Endothelial cell of umbilical vein (primary cell): ENCODE data around the gene PTPRD. TPM values are rescaled to one million over a fixed set of nuclear protein-coding genes. Genes with fewer than 3 reads are reported as not detected.
A peak's percentile ranks its signal among the peaks of the same experiment; 100 is the strongest.

Experiments used
- BruUV-seq: library from RNA; stranded (reverse); fragments of 400-500 nt; replicated peaks from 2 replicates; lab custom pipeline; 2021; lab: Mats Ljungman, UMichigan
- CTCF ChIA-PET: fragments of 300-600, 350-600 bp; sonication (Branson Sonifier 250); formaldehyde crosslinking; loops from one replicate; lab custom pipeline; 2021; ENCODE audit warnings: antibody characterized with exemption, inconsistent platforms; lab: Charles Lee
- POLR2A ChIA-PET: fragments of 300-600, 350-600 bp; sonication (Branson Sonifier 250); formaldehyde crosslinking; loops from one replicate; lab custom pipeline; 2021; ENCODE audit warnings: antibody characterized with exemption, inconsistent platforms; lab: Charles Lee
- DNase-seq: peaks from one replicate; pipeline ENCODE4 v3.0.0-alpha.2; 2011; ENCODE audit warnings: low read depth, low spot score
- FAIRE-seq: peaks from 2 replicates; lab custom pipeline; 2011; peaks lifted over from hg19 to GRCh38; lab: Jason Lieb, UNC
- H2AFZ ChIP-seq: 2 replicates; pipeline ENCODE4 v1.6.0; 2012; ENCODE audit warnings: low read depth, low read length, control low read depth, inconsistent platforms
- H3K27ac ChIP-seq: 2 replicates; pipeline ENCODE4 v1.5.1; 2011; ENCODE audit warnings: low read depth, mild to moderate bottlenecking, control low read depth, low read length, moderate library complexity; ENCODE audit not compliant: insufficient read depth
- H3K27me3 ChIP-seq, 2 experiments: 2 replicates each; pipeline versions ENCODE4 v1.6.0 to v1.6.1; 2011; ENCODE audit warnings: low read length in 2 of 2, mixed read lengths in 1 of 2; ENCODE audit not compliant: control insufficient read depth in 2 of 2, insufficient read depth in 2 of 2
- H3K36me3 ChIP-seq, 2 experiments: 2 replicates in 1 of 2; 3 replicates in 1 of 2; pipeline ENCODE4 v1.5.1; 2011; ENCODE audit warnings: low read length in 2 of 2, mild to moderate bottlenecking in 1 of 2, moderate library complexity in 1 of 2; ENCODE audit not compliant: control insufficient read depth in 2 of 2, insufficient read depth in 2 of 2; ENCODE audit errors: extremely low read depth in 1 of 2
- H3K4me1 ChIP-seq: 3 replicates; pipeline ENCODE4 v1.5.1; 2011; ENCODE audit warnings: mild to moderate bottlenecking, low read length; ENCODE audit not compliant: control insufficient read depth, insufficient read depth; ENCODE audit errors: extremely low read depth
- H3K4me2 ChIP-seq: 2 replicates; pipeline ENCODE4 v1.6.1; 2011; ENCODE audit warnings: low read length, control low read depth, mixed read lengths; ENCODE audit not compliant: insufficient read depth
- H3K4me3 ChIP-seq, 3 experiments: fragments of 200-600 bp in 1 of 3; sonication (generic), shearing (Covaris generic) in 1 of 3; replicated peaks in 1 of 3; 2 replicates each; pipeline ENCODE4 v1.5.1; 2011 to 2016; ENCODE audit warnings: control low read depth in 3 of 3, low read length in 3 of 3, mild to moderate bottlenecking in 2 of 3, inconsistent platforms in 1 of 3, low read depth in 1 of 3, moderate library complexity in 1 of 3; ENCODE audit not compliant: insufficient read depth in 1 of 3
- H3K79me2 ChIP-seq: 2 replicates; pipeline ENCODE4 v1.6.0; 2012; ENCODE audit warnings: low read length, inconsistent platforms; ENCODE audit not compliant: control insufficient read depth, insufficient read depth
- H3K9ac ChIP-seq: replicated peaks from 2 replicates; pipeline ENCODE3; 2011; ENCODE audit warnings: low read length, control low read depth; ENCODE audit not compliant: insufficient read depth; ENCODE audit errors: extremely low read depth
- H3K9me1 ChIP-seq: replicated peaks from 3 replicates; pipeline ENCODE4 v1.6.0; 2011; ENCODE audit warnings: mild to moderate bottlenecking, low read length; ENCODE audit not compliant: control insufficient read depth, insufficient read depth; ENCODE audit errors: extremely low read depth
- H3K9me3 ChIP-seq: replicated peaks from 2 replicates; pipeline ENCODE4 v1.5.1; 2012; ENCODE audit warnings: low read length, inconsistent platforms; ENCODE audit not compliant: control insufficient read depth, insufficient read depth
- H4K20me1 ChIP-seq: replicated peaks from 2 replicates; pipeline ENCODE3; 2011; ENCODE audit warnings: mild to moderate bottlenecking, low read length; ENCODE audit not compliant: control insufficient read depth, insufficient read depth; ENCODE audit errors: extremely low read depth
- CTCF ChIP-seq, 2 donors: IDR thresholded peaks; 1 replicate in 1 of 2; 2 replicates in 1 of 2; pipeline ENCODE4 v1.5.1; 2011; ENCODE audit warnings: low read length in 2 of 2, mild to moderate bottlenecking in 2 of 2, moderate library complexity in 2 of 2, control low read depth in 1 of 2, inconsistent platforms in 1 of 2, low read depth in 1 of 2; ENCODE audit not compliant: insufficient read depth in 1 of 2; ENCODE audit errors: extremely low read depth in 1 of 2
- EZH2 ChIP-seq: IDR thresholded peaks from 2 replicates; pipeline ENCODE4 v1.6.1; 2012; ENCODE audit warnings: borderline replicate concordance, low read depth, mild to moderate bottlenecking, moderate library complexity, low read length, inconsistent platforms; ENCODE audit not compliant: severe bottlenecking
- FOS ChIP-seq: IDR thresholded peaks from 2 replicates; pipeline ENCODE4 v1.6.1; 2011; ENCODE audit warnings: mild to moderate bottlenecking, low read length, moderate library complexity, borderline replicate concordance; ENCODE audit not compliant: insufficient read depth
- GATA2 ChIP-seq: IDR thresholded peaks from 2 replicates; pipeline ENCODE4 v1.7.0; 2011; ENCODE audit warnings: low read depth, mild to moderate bottlenecking, moderate library complexity, mixed read lengths, low read length; ENCODE audit not compliant: insufficient read length, insufficient read depth
- JUN ChIP-seq: IDR thresholded peaks from 2 replicates; pipeline ENCODE4 v1.6.1; 2011; ENCODE audit warnings: borderline replicate concordance, low read depth; ENCODE audit not compliant: insufficient read length, insufficient read depth
- MAX ChIP-seq: IDR thresholded peaks from 2 replicates; pipeline ENCODE4 v1.6.1; 2011; ENCODE audit not compliant: insufficient read depth, insufficient read length
- MYC ChIP-seq: IDR thresholded peaks from one replicate; pipeline ENCODE4 v1.6.1; 2011; ENCODE audit warnings: mild to moderate bottlenecking, low read depth, low read length
- POLR2A ChIP-seq: IDR thresholded peaks from 2 replicates; pipeline ENCODE4 v1.6.1; 2012; ENCODE audit warnings: low read depth, mild to moderate bottlenecking, control low read depth, low read length
- POLR2AphosphoS5 ChIP-seq: IDR thresholded peaks from 2 replicates; pipeline ENCODE4 v1.6.1; 2012; ENCODE audit warnings: low read depth, mild to moderate bottlenecking, control low read depth, low read length, moderate library complexity; ENCODE audit not compliant: insufficient read depth
- dilution Hi-C: fragments of 300-500 bp; cut with MboI; formaldehyde crosslinking; loops from one replicate; pipeline ENCODE4 v1.15.0; 2019; ENCODE audit warnings: low sequenced_read_pairs; ENCODE audit not compliant: extremely low pct_ligation_motif_present
- intact Hi-C: fragments of 100-400 bp; cut with micrococcal nuclease; formaldehyde crosslinking; loops from one replicate; pipeline ENCODE4 v1.10.0; 2022
- polyA plus RNA-seq, 4 experiments: library from polyadenylated mRNA; depleted of rRNA in 3 of 4; stranded (reverse) in 3 of 4; unstranded in 1 of 4; fragments of >200 nt; gene quantifications; 2 replicates each; pipeline versions ENCODE4 v1.2.1 to v1.2.3, GENCODE V29; 2011 to 2012; ENCODE audit warnings: missing spikeins in 1 of 4
- total RNA-seq: library from RNA; stranded (reverse); gene quantifications from 2 replicates; pipeline ENCODE4 v1.2.3, GENCODE V29; 2021

PTPRD gene
- total and polyA plus RNA-seq, 2 donors (not counting 3 experiments of a cell fraction or from before 2014, with no cell fraction given) = 5.5 to 5.7 TPM

GRCh38 chr9:10003047-10003446, 609.8 kb downstream of the PTPRD start:
- TF ChIP-seq MAX (no peak), EZH2 (no peak), CTCF (IDR thresholded peaks at IDR 0.05; ENCODE audit: extremely low read depth in 1 of 2, insufficient read depth in 1 of 2, low read depth in 1 of 2, low read length in 2 of 2) (no peak), MYC (no peak), POLR2AphosphoS5 (no peak), GATA2 (peak; percentile 58), JUN (peak; percentile 6), FOS (peak; percentile 54), POLR2A (no peak)
- H3K4me2 ChIP-seq = peak overlapping the region; percentile 78
- CTCF ChIA-PET = no interaction called here
- BruUV-seq = no TSS peak
- FAIRE-seq (no peak), DNase-seq (peak; percentile 60)
- intact Hi-C loops (no loop called here), dilution Hi-C loops (no loop called here)
- no peaks in the 10 kb centered on the region for H3K79me2 ChIP-seq
- POLR2A ChIA-PET = no interaction called here
- H3K9me3 ChIP-seq = no peaks in the 10 kb centered on the region
- H3K27ac ChIP-seq = no peak overlapping the region
- no peaks in the 10 kb centered on the region for H3K27me3 ChIP-seq
- H3K9ac ChIP-seq = no peak overlapping the region
- no peak overlapping the region for H3K4me3 ChIP-seq
- no peaks in the 10 kb centered on the region for H3K36me3 ChIP-seq
- H4K20me1 ChIP-seq = no peaks in the 10 kb centered on the region
- no peak overlapping the region for H2AFZ ChIP-seq
- H3K4me1 ChIP-seq = peaks cover 36% of the 10 kb centered on the region
- H3K9me1 ChIP-seq = no peaks in the 10 kb centered on the region
